HG02798 (cell line): ENCODE measurements around the gene SLC18B1.

Experiments
- ATAC-seq: cut with Tn5 transposase; IDR thresholded peaks from one replicate; pipeline ENCODE4 v1.9.1; 2021; ENCODE audit warnings: mild to moderate bottlenecking; ENCODE audit not compliant: unreplicated experiment, poor library complexity

The SLC18B1 gene

DNA sequence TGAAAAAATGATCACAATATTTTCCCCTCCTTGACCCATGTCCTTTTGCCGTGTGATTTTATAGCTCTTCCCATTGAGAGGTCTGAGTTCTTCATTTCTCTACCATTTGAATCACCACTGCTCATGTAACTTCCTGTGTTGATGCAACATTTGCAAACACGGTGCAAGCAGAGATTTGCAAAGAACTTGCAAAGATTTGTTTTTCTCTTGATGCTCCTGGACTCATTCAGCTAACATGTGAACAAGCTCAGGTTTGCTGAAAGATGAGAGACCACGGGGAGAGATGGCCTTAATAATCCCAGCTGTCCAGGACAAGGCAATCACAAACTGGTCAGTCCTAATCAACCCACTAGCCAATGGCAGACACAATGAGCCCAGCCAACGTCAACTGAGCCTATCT, 49.3 kb downstream of the SLC18B1 start:
- no peak for ATAC-seq

DNA sequence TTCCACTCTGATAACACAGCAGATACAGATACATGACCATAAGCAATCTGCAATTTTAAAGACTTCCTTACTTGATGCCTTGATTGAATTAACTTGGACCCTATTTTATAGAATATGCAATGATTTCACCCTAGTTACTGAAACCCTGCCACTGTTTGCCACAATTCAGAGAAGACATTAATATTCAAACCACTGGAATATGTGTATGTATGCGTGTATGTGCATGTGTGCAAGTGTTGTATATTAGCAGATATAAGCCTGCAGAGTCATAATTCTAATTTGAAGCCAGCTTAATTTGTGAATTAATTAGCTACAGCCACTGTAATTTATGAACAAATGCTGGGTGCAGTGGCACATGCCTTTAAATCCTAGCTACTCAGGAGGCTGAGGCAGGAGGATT, 50.0 kb downstream of the SLC18B1 start:
- no peak for ATAC-seq

DNA sequence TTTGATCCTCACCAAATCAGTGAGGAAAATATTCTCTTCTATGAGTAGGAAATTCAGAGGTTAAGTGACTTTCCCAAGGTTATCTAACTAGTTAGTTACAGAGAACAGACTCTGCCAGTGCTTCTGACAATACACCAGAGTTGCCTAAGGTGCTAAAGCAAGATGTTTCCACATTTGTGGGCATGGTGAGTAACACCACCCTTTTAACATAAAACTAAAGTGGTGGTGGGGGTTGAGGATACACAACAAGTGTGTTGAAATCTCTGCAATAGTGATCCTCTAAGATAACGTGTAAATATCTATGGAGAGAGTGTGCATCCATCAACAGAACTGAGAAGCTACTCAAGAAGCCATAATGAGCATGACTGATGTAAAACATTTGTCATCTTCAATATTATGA, 52.4 kb downstream of the SLC18B1 start:
- no peak for ATAC-seq

DNA sequence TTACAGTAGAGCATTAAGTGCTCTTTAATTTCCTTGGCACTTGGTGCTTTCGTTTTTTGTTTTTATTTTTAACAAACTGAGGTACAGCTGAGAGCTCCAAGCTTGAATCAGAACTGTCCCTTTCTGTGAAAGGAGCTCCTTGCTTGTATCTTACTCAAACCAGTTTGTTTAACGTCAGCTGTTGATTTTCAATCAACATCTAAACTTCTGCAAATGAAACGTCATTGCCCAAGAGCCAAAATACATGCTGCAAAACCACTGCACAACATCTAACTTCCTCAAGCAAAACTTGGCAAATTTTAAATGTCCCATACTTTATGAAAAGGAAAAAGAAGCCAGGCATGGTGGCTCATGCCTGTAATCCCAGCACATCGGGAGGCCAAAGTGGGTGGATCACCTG, 55.9 kb downstream of the SLC18B1 start:
- ATAC-seq = no peak

DNA sequence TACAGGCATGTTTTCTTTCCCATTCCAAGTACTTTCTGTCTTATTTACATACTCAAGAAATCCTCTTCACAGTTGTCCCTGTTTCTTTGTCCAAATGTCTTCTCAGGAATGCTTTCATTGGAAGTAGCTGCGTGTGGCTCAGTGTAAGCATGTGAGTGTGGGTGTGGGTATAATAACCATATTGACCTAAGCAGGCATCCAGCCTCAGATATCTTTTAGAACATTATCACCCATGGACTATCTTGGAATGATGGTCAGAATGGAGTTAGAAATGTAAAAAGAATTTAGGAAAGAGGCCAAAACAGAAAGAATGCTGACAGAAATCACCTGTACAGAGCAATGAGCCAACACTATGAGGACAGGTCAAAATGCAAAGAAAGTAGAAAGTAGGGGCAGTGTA, 57.2 kb downstream of the SLC18B1 start:
- ATAC-seq = no peak

DNA sequence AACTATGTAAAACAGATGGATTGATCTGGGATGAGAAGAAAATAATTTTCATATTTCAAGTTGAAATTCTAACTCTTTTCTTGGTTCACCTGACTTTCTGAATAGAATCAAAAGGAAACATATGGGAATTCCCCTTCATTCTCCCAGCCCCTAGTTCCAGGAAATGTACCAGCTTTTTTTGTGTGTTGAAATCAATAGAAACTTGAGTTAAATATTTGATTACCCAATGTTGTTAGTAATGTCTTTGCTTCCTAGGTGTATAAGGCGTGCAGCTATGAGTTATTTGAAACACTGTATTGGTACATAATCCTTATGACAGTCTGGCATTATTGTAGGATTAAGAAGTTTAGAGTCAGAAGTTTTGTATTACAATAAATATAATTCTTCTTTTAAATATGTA, 62.2 kb downstream of the SLC18B1 start:
- no peak for ATAC-seq

DNA sequence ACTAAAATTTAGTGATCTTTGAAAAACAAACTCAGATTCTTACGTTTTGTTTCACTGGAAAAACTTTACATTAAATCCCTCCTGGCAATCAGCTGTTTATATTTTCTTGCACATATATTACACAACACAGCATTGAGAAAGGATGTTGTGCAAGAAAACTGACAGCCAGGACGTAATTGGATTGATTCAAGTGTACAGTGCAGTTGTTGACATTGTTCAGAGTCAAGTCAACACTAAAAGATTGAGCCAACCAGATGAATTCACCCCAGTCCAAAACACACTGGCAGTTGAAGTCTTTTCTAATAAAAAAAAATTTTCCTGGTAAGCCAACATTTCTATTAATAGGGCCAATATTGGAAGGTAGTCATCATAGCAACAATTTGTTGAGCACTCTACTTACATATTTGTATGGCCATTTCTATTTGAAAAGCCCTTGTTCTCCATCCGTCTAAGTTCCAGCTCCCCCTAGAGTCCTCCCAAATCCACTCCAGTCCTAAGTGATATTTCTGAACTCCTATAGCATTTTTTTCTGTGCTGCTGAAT, 63.7 kb downstream of the SLC18B1 start:
- ATAC-seq = no peak

DNA sequence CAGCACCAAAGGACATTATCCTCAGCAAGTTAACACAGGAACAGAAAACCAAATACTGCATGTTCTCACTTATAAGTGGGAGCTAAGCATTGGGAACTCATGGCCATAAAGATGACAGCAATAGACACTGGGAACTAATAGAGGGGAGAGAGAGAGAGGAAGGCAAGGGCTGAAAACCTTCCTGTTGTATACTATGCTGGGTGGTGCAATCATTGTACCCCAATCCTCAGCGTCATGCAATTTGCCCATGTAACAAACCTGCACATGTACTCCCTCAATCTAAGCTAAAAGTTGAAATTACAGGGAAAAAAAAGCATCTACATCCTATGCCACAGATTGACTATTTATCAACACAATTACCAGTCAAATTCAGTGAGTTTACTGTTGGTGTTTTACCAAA, 64.6 kb downstream of the SLC18B1 start:
- ATAC-seq = no peak

DNA sequence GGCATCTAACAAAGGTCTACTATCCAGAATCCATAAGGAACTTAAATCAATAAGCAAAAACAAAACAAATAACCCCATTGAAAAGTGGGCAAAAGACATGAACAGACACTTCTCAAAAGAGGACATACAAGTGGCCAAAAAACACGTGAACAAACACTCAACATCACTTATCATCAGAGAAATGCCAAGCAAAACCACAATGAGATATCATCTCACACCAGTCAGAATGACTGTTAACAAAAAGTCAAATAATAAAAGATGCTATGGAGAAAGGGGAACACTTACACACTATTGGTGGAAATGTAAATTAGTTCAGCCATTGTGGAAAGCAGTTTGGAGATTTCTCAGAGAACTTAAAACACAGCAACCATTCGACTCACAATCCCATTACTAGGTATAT, 65.2 kb downstream of the SLC18B1 start:
- no peak for ATAC-seq

DNA sequence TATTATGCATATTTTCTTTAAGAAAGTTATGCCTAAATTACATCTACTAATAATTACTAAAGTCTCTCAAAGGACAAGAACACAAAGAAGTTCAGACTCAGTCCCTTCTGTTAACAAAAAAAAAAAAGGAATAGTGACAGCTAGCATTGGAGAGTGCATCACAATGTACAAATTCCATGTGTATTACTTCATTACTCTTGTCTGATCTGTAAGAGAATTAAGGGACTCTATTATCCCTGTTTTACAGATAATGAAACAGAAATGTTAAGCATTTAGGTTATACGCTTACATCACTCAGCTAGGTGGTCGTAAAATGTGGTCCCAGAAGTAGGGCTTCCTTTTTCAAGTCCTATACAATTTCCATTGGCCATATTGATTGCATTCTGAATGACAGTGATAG, 67.4 kb downstream of the SLC18B1 start:
- no peak for ATAC-seq

DNA sequence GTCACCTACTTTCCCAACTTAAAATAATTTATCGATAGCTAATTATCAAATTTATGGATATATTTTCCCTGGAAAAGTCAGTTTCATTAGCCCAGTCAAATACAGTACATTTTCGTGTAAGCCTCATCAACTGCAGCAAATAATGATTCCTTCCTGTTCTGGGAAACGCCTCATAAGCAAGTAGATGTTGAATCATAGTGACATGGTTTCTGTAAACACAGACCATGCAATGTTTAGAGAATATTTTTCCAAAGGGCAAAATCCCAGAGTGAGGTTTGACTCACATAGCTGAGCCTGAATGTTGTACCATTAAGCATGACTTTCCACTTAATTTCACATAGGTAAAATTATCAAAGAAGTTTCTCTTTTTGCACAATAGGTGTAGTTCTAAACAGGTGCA, 67.9 kb downstream of the SLC18B1 start:
- no peak for ATAC-seq

DNA sequence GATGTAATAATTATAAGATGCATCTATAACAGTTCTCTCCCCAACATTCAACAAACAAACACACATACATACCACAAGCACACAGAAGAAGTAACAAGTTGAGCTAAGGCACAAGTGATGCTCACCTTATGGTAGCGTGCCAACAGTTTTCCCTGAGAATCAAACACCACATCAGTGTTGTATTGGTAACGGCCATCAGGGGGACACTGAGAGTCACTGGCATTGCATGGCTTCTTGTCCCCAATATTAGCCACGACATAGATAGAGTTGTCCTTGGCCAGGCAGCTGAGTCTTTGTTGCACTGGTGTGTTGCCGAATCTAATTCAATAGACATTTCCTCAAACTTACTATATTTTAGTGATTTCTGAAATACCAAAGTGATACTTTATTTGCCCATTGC, 69.8 kb downstream of the SLC18B1 start:
- ATAC-seq = no peak

DNA sequence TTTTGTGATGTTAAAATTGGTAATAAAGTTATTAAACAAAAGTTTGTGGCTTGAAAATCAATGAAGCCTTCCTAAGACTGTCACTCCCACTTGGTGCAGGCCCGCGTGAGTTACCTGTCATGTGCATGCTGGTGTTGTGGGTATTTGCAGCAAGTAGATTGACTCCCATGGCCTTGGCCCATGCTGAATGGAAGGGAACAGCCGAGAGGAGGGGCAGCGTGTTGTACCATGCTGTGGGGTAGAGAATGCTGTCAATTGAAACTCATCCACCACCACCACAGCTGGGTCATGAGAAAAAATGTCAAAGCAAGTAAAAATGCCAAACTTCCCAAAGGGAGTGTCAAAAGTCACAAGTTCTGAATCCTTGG, 71.8 kb downstream of the SLC18B1 start:
- no peak for ATAC-seq

DNA sequence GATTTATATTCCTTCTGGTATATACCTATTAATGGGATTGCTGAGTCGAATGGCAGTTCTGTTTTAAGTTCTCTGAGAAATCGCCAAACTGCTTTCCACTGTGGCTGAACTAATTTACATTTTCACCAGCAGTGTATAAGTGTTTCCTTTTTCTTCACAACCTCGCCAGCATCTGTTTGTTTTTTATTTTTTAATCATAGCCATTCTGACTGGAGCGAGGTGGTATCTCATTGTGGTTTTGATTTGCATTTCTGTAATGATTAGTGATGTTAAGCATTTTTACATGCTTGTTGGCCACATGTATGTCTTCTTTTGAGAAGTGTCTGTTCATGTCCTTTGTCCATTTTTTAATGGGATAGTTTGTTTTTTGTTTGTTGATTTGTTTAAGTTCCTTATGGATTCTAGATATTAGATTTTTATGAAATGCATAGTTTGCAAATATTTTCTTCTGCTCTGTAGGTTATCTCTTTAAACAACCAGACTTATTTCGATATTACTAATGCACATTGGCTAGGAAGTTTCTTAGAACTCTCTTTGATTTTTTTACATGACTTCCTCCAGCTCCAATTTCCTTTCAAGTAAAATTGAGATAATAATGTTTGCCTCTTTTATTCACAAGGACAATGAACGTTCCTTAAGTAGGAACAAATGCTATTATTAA, 72.4 kb downstream of the SLC18B1 start:
- ATAC-seq = peak; percentile 76

DNA sequence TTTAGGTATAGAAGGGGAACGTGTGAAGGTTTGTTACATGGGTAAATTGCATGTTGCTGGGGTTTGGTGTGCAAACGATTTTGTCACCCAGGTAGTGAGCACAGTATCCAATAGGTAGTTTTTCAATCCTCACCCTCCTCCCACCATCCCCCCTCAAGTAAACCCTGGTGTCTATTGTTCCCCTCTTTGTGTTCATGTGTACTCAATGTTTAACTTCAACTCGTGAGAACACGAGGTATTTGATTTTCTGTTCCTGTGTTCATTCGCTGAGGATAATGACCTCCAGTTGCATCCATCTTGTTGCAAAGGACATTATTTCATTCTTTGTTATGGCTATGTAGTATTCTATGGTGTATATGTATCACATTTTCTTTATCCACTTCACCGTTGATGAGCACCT, 73.0 kb downstream of the SLC18B1 start:
- peak; percentile 8 for ATAC-seq

DNA sequence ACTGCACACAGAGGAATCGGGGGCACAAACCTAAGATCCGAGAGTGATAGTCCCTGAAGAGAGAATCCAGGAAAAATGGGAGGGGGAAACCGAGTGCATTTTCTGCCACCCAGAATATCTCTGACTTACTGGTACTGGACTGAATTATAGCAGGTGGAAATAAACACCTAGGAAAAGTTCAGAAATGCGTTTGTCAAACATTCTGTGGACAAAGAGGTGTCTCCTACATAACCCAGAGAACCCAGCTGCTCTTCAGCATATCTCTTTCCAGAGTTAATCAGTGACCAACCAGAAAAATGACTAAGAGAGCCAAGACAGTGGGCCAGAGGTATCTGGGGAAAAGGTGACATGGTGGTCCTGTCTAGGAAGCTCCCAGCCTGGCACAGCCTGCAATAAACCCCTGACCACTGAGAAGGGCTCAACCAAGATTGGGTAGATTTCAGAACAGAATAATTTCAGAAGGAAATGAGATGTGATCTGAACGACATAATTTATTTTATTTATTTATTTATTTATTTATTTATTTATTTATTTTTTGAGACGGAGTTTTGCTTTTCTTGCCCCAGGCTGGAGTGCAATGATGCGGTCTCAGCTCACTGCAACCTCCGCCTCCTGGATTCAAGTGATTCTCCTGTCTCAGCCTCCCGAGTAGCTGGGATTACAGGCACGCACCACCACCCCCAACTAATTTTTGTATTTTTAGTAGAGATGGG, 78.5 kb downstream of the SLC18B1 start:
- no peak for ATAC-seq
